Stimulated activated naive CD8-positive, alpha-beta T cell treated with anti-CD3 and anti-CD28 coated beads, Interleukin-15, Interleukin-2, amounts not matched to agents 100 ng/mL and 50 ng/mL, for 24 hours (primary cell): ENCODE results near the gene NFYC.

Experiments used
- H3K27ac Mint-ChIP-seq: one replicate; pipeline ENCODE4 v1.8.0; 2021; ENCODE audit warnings: mild to moderate bottlenecking, mixed read lengths
- H3K27me3 Mint-ChIP-seq: one replicate; pipeline ENCODE4 v1.8.0; 2021; ENCODE audit warnings: mixed read lengths
- H3K36me3 Mint-ChIP-seq: one replicate; pipeline ENCODE4 v1.8.0; 2021; ENCODE audit warnings: low read depth, mixed read lengths
- H3K4me1 Mint-ChIP-seq: one replicate; pipeline ENCODE4 v1.8.0; 2021; ENCODE audit warnings: low read depth, mixed read lengths
- H3K4me3 Mint-ChIP-seq: one replicate; pipeline ENCODE4 v1.8.0; 2021; ENCODE audit warnings: mild to moderate bottlenecking, mixed read lengths
- H3K9me3 Mint-ChIP-seq: one replicate; pipeline ENCODE4 v1.8.0; 2021; ENCODE audit warnings: mixed read lengths

Gene NFYC

GRCh38 chr1:40803447-40803846 lies 111.9 kb downstream of the NFYC start:
- Mint-ChIP-seq H3K36me3 (no peaks in the 10 kb centered on the region), H3K4me3 (no peak overlapping the region), H3K4me1 (peaks cover 28% of the 10 kb centered on the region), H3K27ac (no peak overlapping the region), H3K27me3 (no peaks in the 10 kb centered on the region), H3K9me3 (no peaks in the 10 kb centered on the region)

GRCh38 chr1:40803902-40804301 lies 112.4 kb downstream of the NFYC start:
- no peaks in the 10 kb centered on the region for H3K36me3 Mint-ChIP-seq
- H3K9me3 Mint-ChIP-seq, result no peaks in the 10 kb centered on the region
- H3K27me3 Mint-ChIP-seq, result no peaks in the 10 kb centered on the region
- no peak overlapping the region for H3K27ac Mint-ChIP-seq
- no peak overlapping the region for H3K4me3 Mint-ChIP-seq
- H3K4me1 Mint-ChIP-seq, result peaks cover 32% of the 10 kb centered on the region

- no peak overlapping the region for H3K27ac Mint-ChIP-seq
- peaks cover 36% of the 10 kb centered on the region for H3K4me1 Mint-ChIP-seq
- H3K36me3 Mint-ChIP-seq, result no peaks in the 10 kb centered on the region
- no peaks in the 10 kb centered on the region for H3K27me3 Mint-ChIP-seq
- no peaks in the 10 kb centered on the region for H3K9me3 Mint-ChIP-seq
- H3K4me3 Mint-ChIP-seq, result no peak overlapping the region
Measured at GRCh38 chr1:40806240-40806639, 114.7 kb downstream of the NFYC start.

DNA sequence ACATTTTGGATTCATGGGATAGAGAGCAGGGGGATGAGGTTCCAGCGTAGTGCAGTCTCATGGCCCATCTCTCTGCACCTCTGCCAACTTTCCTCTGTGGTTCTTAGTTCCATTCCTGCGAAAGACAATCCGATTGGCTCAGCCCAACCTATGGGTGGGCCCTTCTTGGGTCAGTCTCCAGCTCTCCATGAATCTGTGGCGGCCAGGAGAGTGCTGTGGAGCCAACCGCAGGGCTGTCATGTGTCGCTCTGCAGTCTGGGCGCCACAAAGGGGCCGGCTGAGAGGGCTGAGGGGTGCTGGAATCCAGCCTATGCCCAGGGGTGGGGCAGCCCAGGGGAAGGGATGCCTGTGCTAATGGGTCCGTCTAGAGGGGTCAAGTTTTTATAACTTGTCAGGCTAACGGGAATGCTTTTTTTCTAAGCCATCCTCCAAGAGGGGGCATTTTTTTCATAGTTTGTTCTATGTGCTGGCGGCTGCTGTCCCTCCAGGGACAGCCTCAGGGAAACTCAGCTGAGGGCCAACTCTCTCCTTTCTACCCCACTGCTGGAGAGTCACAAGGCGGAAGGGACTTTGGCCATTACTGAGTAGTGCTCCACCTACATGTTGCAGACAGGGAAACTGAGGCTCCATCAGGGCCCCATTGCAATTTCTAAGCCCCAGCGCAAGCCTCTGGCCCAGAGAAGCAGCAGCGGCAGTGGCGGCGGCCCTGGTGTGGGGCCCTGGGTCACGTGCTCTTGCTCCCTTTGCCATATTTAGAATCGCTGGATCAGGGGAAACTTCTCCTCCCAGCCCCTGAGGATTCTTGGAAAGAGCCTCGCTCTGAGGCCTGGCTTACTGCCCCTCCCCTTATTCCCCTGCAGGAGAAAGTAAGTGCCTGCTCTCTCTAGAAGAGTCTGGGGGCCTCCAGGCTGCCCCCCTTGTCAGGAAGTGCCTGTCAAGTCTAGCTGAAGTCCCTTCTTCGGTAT lies 115.5 kb downstream of the NFYC start:
- peaks cover 28% of the 10 kb centered on the region for H3K4me1 Mint-ChIP-seq
- no peaks in the 10 kb centered on the region for H3K27me3 Mint-ChIP-seq
- H3K36me3 Mint-ChIP-seq, result no peaks in the 10 kb centered on the region
- no peaks in the 10 kb centered on the region for H3K9me3 Mint-ChIP-seq
- H3K27ac Mint-ChIP-seq, result no peak overlapping the region
- H3K4me3 Mint-ChIP-seq, result no peak overlapping the region

GRCh38 chr1:40808002-40808401 lies 116.5 kb downstream of the NFYC start:
- Mint-ChIP-seq H3K27ac (no peak overlapping the region), H3K4me3 (no peak overlapping the region), H3K27me3 (no peaks in the 10 kb centered on the region), H3K9me3 (no peaks in the 10 kb centered on the region), H3K4me1 (peaks cover 22% of the 10 kb centered on the region), H3K36me3 (no peaks in the 10 kb centered on the region)

- Mint-ChIP-seq H3K36me3 (no peaks in the 10 kb centered on the region), H3K27me3 (no peaks in the 10 kb centered on the region), H3K4me3 (no peak overlapping the region), H3K27ac (peak overlapping the region; percentile 42), H3K4me1 (peaks cover 22% of the 10 kb centered on the region), H3K9me3 (no peaks in the 10 kb centered on the region)
Measured at GRCh38 chr1:40808444-40808843, 116.9 kb downstream of the NFYC start.

DNA sequence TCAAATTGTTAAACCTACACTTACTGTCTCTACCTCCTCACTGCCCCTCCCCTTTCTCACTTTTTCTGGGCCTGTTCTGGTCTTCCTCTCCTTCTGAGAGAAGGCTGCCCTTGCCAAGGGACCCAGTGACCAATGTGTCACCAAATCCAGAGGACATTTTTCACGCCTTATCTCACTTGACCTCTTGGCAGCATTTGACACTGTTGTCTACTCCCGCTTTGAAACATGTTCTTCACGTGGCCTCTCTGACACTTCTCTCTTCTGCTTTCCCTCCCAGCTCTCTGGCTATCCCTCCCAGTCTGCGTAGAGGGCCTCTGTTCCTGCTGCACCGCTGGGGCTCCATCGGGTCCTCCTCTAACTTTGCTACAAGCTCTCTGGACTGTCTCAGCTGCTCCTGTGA lies 117.4 kb downstream of the NFYC start:
- Mint-ChIP-seq H3K27me3 (no peaks in the 10 kb centered on the region), H3K27ac (peak overlapping the region; percentile 42)

GRCh38 chr1:40810927-40811326 lies 119.4 kb downstream of the NFYC start:
- no peak overlapping the region for H3K4me3 Mint-ChIP-seq
- H3K27me3 Mint-ChIP-seq, result no peaks in the 10 kb centered on the region
- no peaks in the 10 kb centered on the region for H3K36me3 Mint-ChIP-seq
- no peak overlapping the region for H3K27ac Mint-ChIP-seq
- no peaks in the 10 kb centered on the region for H3K9me3 Mint-ChIP-seq
- H3K4me1 Mint-ChIP-seq, result peaks cover 22% of the 10 kb centered on the region

More for the DNA sequence above, 117.4 kb downstream of the NFYC start:
- Mint-ChIP-seq H3K36me3 (no peaks in the 10 kb centered on the region), H3K4me3 (no peak overlapping the region), H3K4me1 (peaks cover 22% of the 10 kb centered on the region), H3K9me3 (no peaks in the 10 kb centered on the region)

DNA sequence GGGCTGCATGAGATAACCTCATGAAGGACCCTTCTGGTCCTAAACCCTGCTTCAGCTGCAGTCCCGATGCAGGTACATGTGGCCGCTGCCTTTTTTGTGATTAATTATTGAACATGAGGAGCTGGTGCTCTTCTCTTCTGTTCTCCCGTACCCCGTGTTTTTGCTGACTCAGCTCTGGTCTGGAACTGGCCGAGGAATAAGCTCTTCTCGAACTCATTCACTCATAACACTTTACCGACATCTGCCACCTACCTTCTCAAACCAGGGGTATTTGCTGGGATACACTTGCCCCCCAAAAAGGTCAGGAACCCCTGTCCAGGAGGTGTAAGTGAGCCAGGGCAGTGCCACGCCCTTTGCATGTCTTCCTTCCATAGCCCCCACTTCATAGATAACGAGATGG lies 123.9 kb downstream of the NFYC start:
- H3K27ac Mint-ChIP-seq, result no peak overlapping the region
- no peak overlapping the region for H3K4me3 Mint-ChIP-seq
- H3K9me3 Mint-ChIP-seq, result no peaks in the 10 kb centered on the region
- no peaks in the 10 kb centered on the region for H3K27me3 Mint-ChIP-seq
- H3K4me1 Mint-ChIP-seq, result peaks cover 17% of the 10 kb centered on the region
- H3K36me3 Mint-ChIP-seq, result no peaks in the 10 kb centered on the region

GRCh38 chr1:40817791-40818263 lies 126.3 kb downstream of the NFYC start:
- H3K4me3 Mint-ChIP-seq, result peak overlapping the region; percentile 59
- peaks cover 15% of the 10 kb centered on the region for H3K4me1 Mint-ChIP-seq
- H3K36me3 Mint-ChIP-seq, result no peaks in the 10 kb centered on the region
- no peaks in the 10 kb centered on the region for H3K27me3 Mint-ChIP-seq
- no peaks in the 10 kb centered on the region for H3K9me3 Mint-ChIP-seq
- H3K27ac Mint-ChIP-seq, result no peak overlapping the region

GRCh38 chr1:40818264-40818961 lies 126.9 kb downstream of the NFYC start:
- no peaks in the 10 kb centered on the region for H3K36me3 Mint-ChIP-seq
- H3K4me1 Mint-ChIP-seq, result peaks cover 15% of the 10 kb centered on the region
- H3K27ac Mint-ChIP-seq, result no peak overlapping the region
- no peaks in the 10 kb centered on the region for H3K9me3 Mint-ChIP-seq
- H3K27me3 Mint-ChIP-seq, result no peaks in the 10 kb centered on the region
- peak overlapping the region; percentile 59 for H3K4me3 Mint-ChIP-seq

GRCh38 chr1:40819101-40819500 lies 127.6 kb downstream of the NFYC start:
- H3K36me3 Mint-ChIP-seq, result no peaks in the 10 kb centered on the region

DNA sequence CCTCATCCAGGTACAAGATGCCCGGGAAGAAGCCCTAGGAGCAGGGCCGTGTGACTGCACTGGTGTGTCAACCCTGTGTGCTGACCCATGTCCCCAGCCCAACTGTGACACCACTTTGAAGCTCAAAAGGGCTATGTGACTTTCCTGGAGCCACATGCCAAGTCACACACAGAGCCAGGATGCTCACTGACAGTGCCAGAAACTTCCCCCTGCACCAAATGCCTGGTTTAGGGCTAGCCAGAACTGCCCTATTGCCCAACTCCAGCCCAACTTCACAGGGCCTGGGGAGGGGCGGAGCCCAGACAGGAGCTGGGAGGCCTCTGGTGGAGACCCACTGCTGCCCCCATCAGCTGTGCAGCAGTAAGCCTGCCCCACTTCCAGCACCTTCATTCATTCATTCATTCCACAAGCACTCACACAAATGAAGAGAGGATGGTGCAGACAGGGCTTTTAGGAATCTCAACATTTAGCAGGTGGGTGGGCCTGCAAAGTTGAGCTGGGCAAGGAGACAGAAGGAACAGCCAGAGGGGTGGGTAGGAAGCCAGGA lies 128.8 kb downstream of the NFYC start:
- Mint-ChIP-seq H3K27ac (no peak overlapping the region), H3K27me3 (no peaks in the 10 kb centered on the region), H3K4me3 (no peak overlapping the region), H3K4me1 (peaks cover 22% of the 10 kb centered on the region), H3K9me3 (no peaks in the 10 kb centered on the region), H3K36me3 (no peaks in the 10 kb centered on the region)

More at GRCh38 chr1:40819101-40819500, 127.6 kb downstream of the NFYC start:
- Mint-ChIP-seq H3K9me3 (no peaks in the 10 kb centered on the region), H3K27ac (no peak overlapping the region), H3K4me3 (peak overlapping the region; percentile 43), H3K4me1 (peaks cover 15% of the 10 kb centered on the region), H3K27me3 (no peaks in the 10 kb centered on the region)
